ENCODE measurements around the gene SHISAL1. TPM values are rescaled to one million over a fixed set of nuclear protein-coding genes. Genes with fewer than 3 reads are reported as not detected.

The SHISAL1 gene
- total and polyA plus RNA-seq, 10 of the 15 experiments (the other 5 are each of a cell fraction or from before 2014, with no cell fraction given) = not detected

DNA sequence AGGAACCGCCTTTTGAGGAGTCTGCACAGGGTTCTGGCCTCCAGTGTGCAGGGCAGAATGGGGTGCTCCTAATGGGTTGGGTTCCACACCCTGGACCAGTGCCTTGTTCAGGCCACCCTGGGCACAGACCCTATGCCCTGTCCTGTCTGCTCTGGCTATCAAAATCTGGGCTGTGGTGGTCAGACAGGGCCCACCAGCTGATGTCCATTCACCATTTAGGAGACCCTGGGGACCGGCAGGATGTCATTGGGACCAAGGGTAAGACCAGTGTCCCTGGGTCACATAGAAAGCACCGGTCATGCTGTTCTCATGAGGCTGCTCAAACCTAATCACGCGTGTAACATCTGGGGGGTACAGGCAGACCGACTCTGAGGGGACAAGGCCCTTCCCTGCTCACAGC is 94.7 kb downstream of the SHISAL1 start:
- ATAC-seq = no peak
- Histone ChIP-seq H3K36me3 (ENCODE audit: control insufficient read depth in 2 of 2, insufficient read depth in 2 of 2, low read length in 1 of 2) (no peaks in the 10 kb centered on the region), H3K9ac (ENCODE audit: control insufficient read depth, insufficient read depth, low read length) (no peak overlapping the region), H3K4me2 (ENCODE audit: control insufficient read depth, insufficient read depth) (no peak overlapping the region), H3K4me3 (no peak overlapping the region), H4K20me1 (ENCODE audit: control insufficient read depth, insufficient read depth) (no peaks in the 10 kb centered on the region), H3K27me3 (replicated peaks in 1 of 2; ENCODE audit: control insufficient read depth in 2 of 2, insufficient read depth in 2 of 2, low read length in 1 of 2) (no peaks in the 10 kb centered on the region; a peak in 1 of 4 replicates), H2AFZ (ENCODE audit: control insufficient read depth, low read depth, low read length) (no peak overlapping the region), H3K4me1 (ENCODE audit: control insufficient read depth, insufficient read depth, low read length) (no peaks in the 10 kb centered on the region), H3K9me3 (replicated peaks; ENCODE audit: control insufficient read depth, insufficient read depth, low read length) (no peaks in the 10 kb centered on the region), H3K27ac (ENCODE audit: control insufficient read depth, insufficient read depth) (no peak overlapping the region), H3K79me2 (ENCODE audit: control insufficient read depth, insufficient read depth, low read length) (no peaks in the 10 kb centered on the region)
- FAIRE-seq = no peak
- 55% methylated on average over 6 of the region's 6 CpGs for WGBS (ENCODE audit: insufficient coverage, insufficient replicate concordance, low lambda C conversion rate, missing lambda C conversion rate)
- no peak for TF ChIP-seq ASH2L (IDR thresholded peaks at IDR 0.05; ENCODE audit: borderline replicate concordance, low read depth)
- TF ChIP-seq KAT2A (conservative IDR thresholded peaks at IDR 0.05; ENCODE audit: control insufficient read depth, low read depth, low read length) = no peak
- TF ChIP-seq TBL1XR1 (IDR thresholded peaks at IDR 0.05; ENCODE audit: low read depth, low read length) = no peak
- no peak for TF ChIP-seq ATF7 (IDR thresholded peaks at IDR 0.05; ENCODE audit: low read depth)
- no peak for TF ChIP-seq BHLHE40 (IDR thresholded peaks at IDR 0.05; ENCODE audit: borderline replicate concordance in 1 of 2, low read depth in 2 of 2, low read length in 1 of 2)
- TF ChIP-seq, protein P1, sequence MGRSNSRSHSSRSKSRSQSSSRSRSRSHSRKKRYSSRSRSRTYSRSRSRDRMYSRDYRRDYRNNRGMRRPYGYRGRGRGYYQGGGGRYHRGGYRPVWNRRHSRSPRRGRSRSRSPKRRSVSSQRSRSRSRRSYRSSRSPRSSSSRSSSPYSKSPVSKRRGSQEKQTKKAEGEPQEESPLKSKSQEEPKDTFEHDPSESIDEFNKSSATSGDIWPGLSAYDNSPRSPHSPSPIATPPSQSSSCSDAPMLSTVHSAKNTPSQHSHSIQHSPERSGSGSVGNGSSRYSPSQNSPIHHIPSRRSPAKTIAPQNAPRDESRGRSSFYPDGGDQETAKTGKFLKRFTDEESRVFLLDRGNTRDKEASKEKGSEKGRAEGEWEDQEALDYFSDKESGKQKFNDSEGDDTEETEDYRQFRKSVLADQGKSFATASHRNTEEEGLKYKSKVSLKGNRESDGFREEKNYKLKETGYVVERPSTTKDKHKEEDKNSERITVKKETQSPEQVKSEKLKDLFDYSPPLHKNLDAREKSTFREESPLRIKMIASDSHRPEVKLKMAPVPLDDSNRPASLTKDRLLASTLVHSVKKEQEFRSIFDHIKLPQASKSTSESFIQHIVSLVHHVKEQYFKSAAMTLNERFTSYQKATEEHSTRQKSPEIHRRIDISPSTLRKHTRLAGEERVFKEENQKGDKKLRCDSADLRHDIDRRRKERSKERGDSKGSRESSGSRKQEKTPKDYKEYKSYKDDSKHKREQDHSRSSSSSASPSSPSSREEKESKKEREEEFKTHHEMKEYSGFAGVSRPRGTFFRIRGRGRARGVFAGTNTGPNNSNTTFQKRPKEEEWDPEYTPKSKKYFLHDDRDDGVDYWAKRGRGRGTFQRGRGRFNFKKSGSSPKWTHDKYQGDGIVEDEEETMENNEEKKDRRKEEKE (IDR thresholded peaks at IDR 0.05) = no peak
- TF ChIP-seq, protein P2, sequence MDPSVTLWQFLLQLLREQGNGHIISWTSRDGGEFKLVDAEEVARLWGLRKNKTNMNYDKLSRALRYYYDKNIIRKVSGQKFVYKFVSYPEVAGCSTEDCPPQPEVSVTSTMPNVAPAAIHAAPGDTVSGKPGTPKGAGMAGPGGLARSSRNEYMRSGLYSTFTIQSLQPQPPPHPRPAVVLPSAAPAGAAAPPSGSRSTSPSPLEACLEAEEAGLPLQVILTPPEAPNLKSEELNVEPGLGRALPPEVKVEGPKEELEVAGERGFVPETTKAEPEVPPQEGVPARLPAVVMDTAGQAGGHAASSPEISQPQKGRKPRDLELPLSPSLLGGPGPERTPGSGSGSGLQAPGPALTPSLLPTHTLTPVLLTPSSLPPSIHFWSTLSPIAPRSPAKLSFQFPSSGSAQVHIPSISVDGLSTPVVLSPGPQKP (IDR thresholded peaks at IDR 0.05; ENCODE audit: low read depth, low read length) = no peak
- TF ChIP-seq CHD2 (IDR thresholded peaks at IDR 0.05; ENCODE audit: borderline replicate concordance, low read depth, low read length) = no peak
- TF ChIP-seq PAX8 (IDR thresholded peaks at IDR 0.05) = no peak
- TF ChIP-seq, protein P3, sequence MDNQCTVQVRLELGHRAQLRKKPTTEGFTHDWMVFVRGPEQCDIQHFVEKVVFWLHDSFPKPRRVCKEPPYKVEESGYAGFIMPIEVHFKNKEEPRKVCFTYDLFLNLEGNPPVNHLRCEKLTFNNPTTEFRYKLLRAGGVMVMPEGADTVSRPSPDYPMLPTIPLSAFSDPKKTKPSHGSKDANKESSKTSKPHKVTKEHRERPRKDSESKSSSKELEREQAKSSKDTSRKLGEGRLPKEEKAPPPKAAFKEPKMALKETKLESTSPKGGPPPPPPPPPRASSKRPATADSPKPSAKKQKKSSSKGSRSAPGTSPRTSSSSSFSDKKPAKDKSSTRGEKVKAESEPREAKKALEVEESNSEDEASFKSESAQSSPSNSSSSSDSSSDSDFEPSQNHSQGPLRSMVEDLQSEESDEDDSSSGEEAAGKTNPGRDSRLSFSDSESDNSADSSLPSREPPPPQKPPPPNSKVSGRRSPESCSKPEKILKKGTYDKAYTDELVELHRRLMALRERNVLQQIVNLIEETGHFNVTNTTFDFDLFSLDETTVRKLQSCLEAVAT (IDR thresholded peaks at IDR 0.05) = no peak
- no peak for TF ChIP-seq IKZF1 (conservative IDR thresholded peaks at IDR 0.05)
- ChIA-PET CTCF (no interaction called here), SMC1A (ENCODE audit: uncharacterized antibody, unreplicated experiment) (no interaction called here), RAD21 (ENCODE audit: unreplicated experiment) (no interaction called here), POLR2A (no interaction called here)
- no TSS peak for BruUV-seq (replicated peaks)
- in situ Hi-C loops (cut with MboI) = no loop called here
- DNase-seq (ENCODE audit: low read depth, low spot score) = no peak
- intact Hi-C loops (cut with micrococcal nuclease; ENCODE audit: unreplicated experiment) = no loop called here

Data from GM12878 (cell line).